Amniotic stem cell (primary cell): Measurements from ENCODE around the gene MAEA.
"Not testable (repeated sequence)": the region's sequence is repeated elsewhere in the genome, so short reads cannot be mapped to it uniquely, and the experiment has no call there.

Source experiments
- DNase-seq: peaks from one replicate; lab custom pipeline; 2025; lab: John Stamatoyannopoulos, UW

Gene MAEA

DNA sequence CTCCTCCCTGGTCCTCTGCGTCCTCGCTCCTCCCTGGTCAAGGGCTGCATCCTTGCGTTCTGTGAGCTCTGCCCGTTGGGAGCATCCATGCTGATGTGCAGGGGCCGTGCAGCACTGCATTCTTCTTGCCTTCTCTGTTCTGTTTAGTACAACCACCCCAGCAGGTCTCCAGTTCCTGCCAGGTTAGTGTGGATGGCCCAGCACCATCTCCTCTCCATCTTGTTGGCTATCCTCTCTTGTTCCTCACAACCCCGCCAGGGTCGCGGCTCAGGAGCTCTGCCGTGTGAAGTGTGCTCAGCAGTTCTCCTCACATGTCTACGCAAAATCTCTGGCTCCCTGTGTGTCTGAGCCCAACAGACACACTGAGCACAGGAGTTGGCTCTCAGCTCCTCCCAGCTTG lies 10.4 kb upstream of the MAEA start:
- DNase-seq: no peak

DNA sequence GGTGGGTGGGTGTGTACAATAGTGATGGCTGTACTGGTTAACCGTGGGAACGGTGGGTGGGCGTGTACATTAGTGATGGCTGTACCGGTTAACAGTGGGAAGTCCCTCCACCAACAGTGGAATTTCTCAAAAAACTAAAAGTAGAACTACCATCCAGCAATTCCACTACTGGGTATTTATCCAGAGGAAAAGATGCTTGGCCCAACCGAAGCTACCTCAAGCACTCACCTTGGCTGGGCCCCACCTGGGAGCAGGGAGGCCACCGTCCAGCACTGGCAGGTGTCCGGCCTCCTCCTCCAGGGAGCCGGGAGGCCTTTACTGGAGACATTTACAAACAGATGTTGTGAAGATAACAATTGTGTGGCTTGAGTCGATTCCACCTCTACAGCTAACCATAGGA lies 6.0 kb upstream of the MAEA start:
- no peak for DNase-seq

DNA sequence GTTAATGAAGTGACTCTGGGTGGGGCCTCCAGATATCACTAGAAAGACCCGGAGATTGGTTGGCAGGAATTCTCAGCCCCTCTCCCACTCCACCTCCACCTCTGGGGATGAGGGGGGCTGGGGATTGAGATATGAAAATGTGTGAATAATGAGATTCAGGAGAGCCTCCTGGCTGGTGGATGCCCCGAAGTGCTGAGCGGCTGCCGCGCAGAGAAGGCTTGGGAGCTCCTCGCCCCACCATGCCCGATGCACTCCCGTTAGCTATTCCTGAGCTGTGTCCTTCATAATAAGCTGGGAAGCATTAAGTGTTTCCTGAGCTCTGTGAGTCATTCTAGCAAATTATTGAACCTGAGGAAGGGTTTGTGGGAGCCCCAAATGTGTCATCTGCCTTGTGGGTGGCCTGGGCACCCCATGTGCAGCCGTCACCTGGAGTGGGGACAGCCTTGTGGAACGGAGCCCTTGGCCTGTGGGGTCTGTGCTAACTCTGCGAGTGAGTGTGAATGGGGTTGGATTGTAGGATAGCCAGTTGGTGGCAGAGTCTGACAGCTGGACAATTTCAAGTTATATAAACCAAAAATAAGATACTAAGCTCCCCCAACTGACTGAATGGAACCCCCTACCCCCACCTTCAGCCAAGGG lies 4.4 kb upstream of the MAEA start:
- DNase-seq: no peak

DNA sequence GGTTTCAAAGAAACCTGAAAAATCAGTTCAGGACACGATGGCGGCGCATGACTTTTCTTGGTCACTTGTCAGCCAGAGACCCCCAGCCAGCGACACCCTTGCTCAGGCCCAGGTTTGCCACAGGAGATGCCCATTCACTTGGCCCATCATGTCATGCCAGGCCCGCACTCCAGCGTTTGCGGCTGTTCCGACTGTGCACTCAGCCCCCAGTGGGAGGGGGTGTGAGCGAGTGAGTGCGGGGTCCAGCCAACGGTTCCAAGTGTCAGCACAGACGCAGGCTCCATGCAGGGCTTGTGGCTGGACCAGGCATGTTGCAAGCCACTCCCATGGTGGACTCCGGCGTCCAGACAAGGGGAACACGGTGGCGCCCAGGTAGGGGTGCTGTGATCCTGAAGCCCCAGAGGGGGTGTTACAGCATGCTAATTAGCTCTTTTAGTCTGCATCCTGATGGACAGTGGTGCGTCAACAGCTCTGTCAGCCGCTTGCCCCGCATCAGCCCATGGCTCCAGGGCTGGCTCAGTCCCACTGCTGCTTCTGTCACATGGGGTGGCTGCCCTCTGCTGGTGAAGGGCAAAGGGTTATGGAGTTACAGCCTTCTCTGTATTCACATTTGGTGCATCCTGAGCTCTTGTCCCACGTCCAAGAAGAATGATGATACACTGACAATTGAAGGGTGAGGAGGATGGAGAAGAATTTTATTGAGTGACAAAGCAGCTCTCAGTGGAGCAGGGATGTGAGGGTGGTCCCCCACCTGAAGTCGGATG lies 3.7 kb upstream of the MAEA start:
- DNase-seq: no peak

DNA sequence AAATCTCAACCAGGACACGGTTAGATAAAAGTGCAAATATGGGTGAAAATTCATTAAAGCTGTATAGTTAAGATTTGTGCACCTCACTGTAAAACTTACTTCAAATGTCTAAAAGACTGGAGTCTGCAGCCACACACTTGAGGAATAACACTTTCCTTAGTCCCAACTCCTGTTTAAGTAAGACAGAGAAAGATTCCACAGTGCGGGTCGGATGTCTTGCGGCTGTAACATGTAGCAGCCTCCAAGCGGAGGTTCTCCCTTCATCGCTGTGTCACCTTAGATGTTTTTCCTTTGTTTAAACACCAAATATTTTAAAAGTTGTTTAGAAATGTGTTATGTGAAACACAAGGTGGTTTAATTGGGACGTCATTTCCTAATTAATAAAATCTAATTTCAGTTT lies 905 bp upstream of the MAEA start:
- no peak for DNase-seq

DNA sequence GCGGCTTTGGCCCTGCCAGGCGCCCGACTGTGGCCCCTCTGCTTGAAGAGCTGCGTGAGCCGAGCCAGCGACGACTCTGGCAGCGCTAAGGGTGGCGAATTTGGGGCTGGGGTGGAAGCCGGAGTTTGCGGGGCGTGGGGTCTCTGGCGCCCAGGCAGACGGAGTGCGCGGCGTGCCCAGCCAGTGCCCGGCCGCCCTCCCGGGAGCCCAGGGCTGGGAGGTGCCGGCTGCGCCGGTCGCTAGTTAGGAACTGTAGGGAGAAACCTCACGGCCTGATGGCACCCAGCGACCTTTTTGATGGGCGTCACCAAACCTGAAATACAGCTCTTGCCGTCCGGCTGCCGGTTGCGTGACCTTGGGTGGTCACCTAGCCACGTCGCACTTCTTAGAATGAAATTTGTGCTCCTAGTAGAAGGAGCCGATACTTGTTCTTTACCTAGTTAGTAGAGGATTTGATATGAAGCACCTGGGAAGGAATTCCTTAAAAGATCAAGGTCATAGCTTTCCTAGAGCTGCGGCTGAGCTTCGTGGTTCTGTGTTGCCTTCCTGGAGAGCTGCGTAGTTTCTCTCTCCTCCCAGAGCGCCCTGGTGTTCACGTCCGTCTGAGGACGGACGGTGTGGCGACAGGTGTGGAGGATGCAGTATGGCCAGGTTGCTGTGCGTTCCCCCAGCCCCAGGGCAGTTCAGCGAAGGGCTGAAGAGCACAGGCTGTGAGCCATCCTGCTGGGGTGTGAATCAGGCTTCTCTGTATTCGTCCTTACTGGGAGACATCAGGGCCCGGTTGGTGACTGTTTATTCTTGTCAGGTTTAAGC lies 680 bp downstream of the MAEA start:
- no peak for DNase-seq

DNA sequence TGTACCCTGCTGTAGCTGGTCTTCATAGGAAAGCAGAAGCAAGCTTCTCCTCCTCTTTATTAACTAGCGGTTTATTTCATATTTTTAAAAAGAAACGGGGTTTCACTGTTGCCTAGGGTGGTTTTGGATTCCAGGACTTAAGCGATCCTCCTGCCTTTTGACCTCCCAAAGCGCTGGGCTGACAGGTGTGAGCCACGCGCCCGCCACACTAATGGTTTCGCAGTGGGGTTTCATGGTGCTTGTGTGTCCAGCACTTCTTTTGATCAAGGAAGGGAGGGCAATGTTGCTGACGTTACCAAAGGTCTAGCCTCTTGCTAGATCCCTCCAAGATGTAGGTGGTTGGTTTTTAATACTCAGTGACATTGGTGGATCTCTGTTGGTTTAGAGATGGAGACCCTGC lies 1.4 kb downstream of the MAEA start:
- DNase-seq: no peak

DNA sequence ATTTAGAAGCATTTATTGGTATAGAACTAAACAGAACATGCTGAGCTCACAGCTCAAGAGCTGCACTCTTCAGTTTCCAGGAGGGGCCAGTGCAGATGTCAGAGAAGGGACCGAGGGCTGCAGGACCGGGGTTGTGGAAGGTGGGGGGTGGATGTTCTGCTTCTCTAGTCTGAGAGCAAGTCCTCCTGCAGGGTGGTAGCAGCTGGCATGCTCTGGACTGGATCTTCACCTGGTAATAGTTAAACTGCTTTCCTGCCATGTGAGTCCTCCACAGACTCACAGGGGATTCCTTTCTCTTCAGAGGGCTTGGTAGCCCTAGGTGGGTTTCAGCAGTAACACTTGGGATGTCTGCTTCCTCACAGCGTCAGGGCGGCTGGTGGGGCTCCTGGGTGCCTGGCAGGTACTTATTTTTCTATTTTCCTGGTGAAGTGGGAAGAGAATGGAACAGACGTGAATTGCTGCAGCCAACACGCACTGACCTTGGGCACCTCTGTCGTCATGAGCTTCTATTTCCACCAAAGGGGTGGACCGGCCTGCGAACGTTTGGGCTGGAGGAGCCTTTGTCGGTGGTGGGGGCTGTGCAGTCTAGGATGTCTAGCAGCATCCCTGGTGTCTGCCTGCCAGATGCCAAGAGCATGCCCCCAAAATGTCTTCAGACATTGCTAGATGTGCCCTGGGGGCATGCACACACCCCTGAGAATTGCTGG lies 2.5 kb downstream of the MAEA start:
- DNase-seq: no peak

DNA sequence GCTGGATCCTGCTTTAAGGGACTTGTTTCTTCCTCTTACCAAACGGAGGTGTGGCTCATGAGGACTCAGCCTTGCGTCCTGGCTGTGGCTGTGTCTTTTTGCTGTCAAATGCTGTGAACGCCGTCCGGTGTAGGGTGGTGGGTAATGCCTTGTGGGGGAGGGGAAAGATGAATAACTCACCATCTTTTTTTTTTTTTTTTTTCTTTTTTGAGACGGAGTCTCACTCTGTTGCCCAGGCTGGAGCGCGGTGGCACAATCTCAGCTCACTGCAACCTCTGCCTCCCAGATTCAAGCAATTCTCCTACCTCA lies 3.0 kb downstream of the MAEA start:
- DNase-seq: not testable (repeated sequence)

DNA sequence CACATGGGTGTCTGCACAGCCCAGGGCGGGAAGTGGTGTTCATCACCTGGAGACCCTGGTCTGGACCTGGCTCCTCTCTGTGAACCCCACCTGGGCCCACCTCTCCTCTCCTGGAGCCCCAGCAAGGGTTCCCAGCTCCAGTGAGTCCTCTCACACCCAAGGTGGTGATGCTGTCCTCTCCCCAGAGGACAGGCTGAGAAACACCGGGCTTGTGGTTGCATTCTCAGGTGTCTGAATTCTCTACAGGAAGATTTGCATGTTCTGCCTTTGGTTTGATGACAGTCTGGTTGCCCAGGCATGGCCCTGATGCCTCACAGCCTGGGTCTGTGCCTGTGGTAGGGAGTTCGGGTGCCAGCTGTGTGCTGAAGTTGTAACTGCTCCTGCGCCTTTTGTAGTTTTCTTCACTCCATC lies 3.8 kb downstream of the MAEA start:
- DNase-seq: no peak

DNA sequence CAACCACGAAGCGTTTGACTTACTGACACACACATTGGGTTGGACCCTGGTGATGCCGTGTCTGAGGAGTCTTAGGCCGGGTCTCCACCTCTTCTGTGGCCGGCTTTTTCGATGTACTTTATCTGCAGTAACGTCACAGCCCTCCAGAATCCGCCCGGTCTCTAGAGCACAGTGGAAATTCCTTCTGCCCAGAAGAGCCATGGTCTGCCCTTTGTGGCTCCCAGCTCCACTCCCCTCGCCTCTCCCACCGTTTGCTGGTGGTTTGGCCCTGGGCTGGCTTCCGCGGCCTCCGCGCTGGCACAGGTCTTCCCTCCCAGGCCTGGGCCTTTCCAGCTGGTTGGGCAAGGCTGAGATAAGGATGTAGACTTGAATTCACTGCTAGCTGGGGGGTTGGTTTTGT lies 4.3 kb downstream of the MAEA start:
- DNase-seq: no peak

DNA sequence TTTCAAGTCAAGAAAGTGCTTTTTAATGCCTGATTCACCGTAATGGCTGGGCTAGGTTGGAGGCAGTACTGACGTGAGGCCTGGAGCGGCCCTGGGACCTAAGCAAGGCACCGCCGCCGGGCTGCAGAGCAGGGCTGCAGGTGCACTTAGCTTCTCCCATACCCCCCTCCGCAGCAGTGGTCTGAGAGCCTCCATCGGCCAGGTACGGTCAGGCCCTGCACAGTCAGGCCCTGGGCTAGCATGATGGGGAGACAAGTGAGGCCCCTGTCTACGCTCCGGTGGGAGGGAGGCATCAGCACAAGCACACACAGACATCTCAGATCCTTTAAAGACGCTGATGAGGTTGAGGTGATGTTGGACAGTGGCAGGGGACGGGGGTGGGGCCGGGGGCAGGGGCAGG lies 4.7 kb downstream of the MAEA start:
- no peak for DNase-seq

DNA sequence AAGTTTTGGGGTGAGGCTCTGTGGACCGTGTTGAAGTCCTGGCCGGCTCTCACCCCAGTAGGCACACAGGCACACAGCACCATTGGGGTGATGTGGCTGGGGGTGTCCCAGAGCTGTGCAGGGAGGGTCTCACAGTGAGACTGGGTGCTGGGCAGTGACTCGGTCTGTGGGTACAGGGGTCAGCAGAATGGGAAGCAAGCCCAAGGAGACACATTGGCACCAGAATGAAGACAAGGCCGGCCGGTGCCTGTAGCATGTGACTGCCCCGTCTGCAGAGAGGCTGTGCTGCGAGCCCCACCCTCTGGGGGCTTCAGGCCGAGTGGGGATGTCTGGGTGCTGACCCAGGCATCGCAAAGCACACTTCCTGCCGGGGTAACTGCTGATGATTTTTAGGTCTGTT lies 5.2 kb downstream of the MAEA start:
- DNase-seq: no peak

DNA sequence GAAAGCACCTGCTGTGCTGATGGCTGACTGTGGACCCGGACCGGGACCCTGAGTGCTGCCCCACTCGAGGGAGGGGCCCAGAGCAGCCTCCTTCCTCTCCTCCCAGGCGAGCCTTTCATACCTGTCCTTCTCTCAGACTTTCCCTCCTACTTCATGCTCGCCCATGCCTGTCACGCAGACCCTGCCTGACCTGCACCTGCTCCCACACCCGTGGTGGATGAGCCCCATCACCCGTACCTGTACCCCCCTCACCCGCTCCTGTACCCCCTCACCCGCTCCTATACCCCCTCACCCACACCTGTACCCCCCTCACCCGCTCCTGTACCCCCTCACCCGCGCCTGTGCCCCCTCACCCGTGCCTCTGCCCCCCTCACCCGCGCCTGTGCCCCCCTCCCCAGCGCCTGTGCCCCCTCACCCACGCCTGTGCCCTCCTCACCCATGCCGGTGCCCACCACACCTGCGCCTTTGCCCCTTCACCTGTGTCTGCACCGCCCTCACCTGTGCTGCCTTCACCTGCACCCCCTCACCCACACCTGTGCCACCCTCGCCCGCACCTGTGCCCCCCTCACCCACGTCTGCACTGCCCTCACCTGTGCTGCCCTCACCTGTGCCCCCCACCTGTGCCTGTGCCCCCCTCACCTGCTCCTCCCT lies 5.8 kb downstream of the MAEA start:
- no peak for DNase-seq

DNA sequence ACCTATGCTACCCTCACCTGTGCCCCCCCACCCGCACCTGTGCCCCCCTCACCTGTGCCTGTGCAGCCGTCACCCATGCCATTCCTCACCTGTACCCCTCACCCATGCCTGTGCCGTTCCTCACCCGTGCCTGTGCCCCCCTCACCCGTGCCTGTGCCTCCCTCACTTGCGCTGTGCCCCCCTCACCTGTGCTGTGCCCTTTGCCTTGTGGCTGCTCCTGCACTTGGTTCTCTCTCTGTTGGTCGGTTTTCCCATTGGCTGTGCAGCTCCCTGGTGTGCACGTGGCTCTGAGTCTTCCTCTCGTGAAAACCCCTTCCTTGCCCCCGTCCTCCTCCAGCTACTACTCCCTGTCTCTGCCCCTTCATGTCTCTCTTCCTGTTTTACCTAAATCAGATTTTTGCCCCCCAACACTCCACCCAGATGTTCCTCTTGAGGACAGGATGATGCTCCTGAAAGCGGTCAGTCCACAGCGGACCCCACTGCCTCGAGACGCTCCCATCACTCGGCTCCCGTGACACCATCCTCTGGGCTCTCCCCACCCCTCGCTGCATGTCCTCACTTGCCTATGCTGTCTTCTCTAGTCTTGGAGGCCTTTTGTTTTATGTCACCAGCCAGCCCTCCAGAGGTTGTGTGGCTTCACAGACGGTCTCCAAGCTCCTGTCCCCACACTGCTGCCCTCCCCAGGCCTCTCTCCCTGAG lies 6.8 kb downstream of the MAEA start:
- no peak for DNase-seq

DNA sequence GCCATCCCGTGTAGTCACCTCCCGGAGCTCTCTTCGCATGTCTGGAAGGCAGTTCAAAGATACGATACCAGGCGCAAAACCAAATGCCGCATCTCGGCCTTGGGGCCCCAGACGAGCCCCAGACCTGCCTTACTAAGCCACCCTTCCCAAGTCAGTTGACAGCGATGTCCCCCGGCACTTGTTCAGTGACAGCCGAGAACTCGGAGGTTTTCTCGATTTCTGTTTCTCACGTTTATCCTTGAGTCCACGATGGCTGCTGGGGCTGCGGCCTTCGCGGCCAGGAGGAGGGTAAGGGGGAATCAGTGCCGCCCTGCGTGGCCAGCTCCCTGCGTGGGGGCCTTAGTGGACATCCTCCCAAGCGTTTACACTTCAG lies 7.3 kb downstream of the MAEA start:
- no peak for DNase-seq

DNA sequence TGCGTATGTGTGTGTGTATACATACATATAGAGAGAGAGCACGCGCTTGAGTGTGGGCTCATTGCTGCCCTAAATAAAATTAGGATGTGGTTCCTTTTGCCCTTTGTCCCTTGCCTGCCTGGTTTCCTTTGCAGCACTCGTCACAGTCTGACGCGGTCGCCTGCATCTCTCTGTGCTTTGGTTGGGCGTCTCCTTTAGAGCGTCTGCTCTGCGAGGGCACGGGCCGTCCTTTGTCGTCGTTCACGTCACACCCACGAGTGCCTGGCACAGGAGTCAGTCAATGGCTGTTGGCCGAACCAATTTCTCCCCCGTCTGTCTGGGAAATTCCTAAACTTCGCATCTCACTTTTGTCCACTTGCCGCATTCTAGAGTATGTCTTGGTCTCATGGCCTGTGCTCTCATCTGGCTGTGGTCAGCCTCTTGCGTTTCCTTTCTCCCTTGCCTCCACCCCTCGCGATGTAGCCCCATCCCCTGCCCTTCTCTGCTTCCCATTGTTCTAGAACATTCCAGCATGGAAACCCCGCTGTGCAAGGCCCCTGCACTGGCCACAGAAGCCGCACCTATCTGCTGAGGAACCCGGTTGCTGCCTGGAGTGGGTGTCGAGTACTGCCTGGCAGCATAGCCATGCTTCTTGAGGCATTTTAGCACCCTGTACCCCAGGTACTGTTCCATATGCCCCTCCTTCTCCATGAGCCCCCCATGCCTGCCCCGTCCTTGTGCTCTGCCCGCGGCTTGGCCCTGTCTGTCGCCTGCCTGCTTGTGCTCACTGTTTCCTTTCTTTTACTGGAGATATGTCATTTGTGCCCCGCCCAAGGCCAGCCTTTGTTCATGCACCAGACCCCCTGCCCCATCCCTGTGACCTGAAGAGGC lies 8.0 kb downstream of the MAEA start:
- no peak for DNase-seq

DNA sequence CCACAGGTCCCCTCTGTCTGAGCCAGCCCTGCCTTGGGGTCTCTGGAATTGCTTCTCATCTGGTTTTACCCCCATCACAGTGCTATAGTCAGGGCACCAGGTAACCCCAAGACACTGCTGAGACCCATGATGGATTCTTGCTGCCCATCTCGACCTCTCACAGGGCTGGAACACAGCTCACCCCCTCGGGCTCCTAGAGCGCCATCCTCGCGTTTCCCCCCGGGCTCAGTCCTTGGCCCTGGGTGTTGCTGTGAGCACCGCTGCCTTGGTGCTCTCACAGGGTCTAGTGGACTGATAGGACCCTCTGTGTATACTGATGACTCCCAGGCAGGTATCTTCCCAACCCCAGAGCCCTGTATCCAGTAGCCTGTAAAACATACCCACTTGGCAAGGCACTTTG lies 8.8 kb downstream of the MAEA start:
- DNase-seq: no peak

DNA sequence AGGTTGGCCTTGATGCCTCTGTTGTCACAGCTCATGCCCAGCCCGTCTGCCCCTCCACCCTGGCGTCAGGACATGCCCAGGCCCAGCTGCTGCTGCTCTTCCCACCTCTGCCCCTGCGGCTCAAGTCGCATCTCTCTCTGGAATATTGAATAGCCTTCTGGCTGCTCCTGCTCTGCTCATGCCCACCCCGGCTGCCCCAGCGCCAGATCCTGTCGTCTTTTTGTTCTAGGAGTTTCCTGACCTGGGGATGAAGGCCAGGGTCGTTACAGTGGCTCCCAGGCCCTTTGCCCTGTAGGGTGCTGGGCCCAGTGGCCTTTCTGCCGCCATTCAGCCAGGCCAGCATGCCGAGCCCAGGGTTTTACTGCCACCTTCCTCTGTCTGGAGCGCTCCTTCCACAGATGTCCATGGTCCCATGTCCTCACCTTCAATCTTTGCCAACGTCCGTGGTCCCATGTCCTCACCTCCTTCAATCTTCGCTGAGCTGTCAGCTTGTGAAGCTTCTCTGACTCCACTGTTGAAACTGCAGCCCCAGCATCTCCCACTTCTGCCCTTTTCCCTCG lies 9.7 kb downstream of the MAEA start:
- DNase-seq: no peak
